Spleen (tissue), 7 donors: ENCODE results near the gene DMXL1.

Experiments
- POLR2A ChIP-seq, 3 donors: fragments of 450-650 bp; IDR thresholded peaks; one replicate each; pipeline ENCODE4 v1.5.1; 2017; ENCODE audit warnings: antibody characterized with exemption in 3 of 3, mild to moderate bottlenecking in 1 of 3
- TF ChIP-seq, protein P1 (sequence below), 11 experiments: fragments of 200-600 bp in 7 of 11; fragments of 450-650 bp in 4 of 11; sonication (generic) in 4 of 11; IDR thresholded peaks in 8 of 11; conservative IDR thresholded peaks in 3 of 11; 1 replicate in 7 of 11; 2 replicates in 4 of 11; pipeline versions ENCODE4 v1.4.0 to v1.8.0; 2016 to 2021; ENCODE audit warnings: antibody characterized with exemption in 11 of 11, inconsistent platforms in 4 of 11, mild to moderate bottlenecking in 1 of 11
- donor health status: DM: no; HTN: no; CAD: no; lungs with moderate emphysema.
- donor health status: DM: no; HTN: no; CAD: no.
- donor health status: DM: no; HTN: no; CAD: no.

DNA sequence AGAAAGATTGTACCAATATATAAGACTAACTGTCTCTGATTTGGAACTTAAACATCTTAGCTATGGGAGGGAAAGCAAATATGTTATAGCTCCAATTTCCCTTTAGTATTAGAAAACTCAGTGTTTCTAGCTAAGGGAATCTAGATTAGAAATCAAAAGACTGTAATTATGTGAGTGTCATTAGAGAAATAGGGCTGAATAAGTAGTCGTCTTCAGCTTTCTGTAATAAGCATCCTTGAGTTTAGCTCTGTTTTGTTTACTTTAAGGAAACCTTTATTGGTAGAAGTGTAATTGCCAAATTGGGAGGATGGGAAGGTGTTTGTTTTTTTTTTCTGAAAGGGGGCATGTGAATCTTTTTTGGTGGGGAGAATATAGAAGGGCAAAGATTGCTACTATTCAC, 5.2 kb downstream of the DMXL1 start:
- TF ChIP-seq, protein P1, sequence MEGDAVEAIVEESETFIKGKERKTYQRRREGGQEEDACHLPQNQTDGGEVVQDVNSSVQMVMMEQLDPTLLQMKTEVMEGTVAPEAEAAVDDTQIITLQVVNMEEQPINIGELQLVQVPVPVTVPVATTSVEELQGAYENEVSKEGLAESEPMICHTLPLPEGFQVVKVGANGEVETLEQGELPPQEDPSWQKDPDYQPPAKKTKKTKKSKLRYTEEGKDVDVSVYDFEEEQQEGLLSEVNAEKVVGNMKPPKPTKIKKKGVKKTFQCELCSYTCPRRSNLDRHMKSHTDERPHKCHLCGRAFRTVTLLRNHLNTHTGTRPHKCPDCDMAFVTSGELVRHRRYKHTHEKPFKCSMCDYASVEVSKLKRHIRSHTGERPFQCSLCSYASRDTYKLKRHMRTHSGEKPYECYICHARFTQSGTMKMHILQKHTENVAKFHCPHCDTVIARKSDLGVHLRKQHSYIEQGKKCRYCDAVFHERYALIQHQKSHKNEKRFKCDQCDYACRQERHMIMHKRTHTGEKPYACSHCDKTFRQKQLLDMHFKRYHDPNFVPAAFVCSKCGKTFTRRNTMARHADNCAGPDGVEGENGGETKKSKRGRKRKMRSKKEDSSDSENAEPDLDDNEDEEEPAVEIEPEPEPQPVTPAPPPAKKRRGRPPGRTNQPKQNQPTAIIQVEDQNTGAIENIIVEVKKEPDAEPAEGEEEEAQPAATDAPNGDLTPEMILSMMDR (IDR thresholded peaks at IDR 0.05 in 8 of 11, conservative IDR thresholded peaks at IDR 0.05 in 3 of 11) = no peak
- TF ChIP-seq POLR2A (IDR thresholded peaks at IDR 0.05) = no peak
